Hematopoietic multipotent progenitor cell (in vitro differentiated cells): ENCODE measurements around the gene C3orf80. TPM values are rescaled to one million over a fixed set of nuclear protein-coding genes. Genes with fewer than 3 reads are reported as not detected.

Source experiments
- total RNA-seq: library from RNA; depleted of rRNA; stranded (reverse); fragments of >200 nt; gene quantifications from one replicate; pipeline ENCODE4 v1.2.3, GENCODE V29; 2012

C3orf80 gene
- total RNA-seq, 1 donor: 60.1 TPM

Other genes with a start within 250 kb of the C3orf80 start
- gene IL12A, start 236.6 kb upstream of the C3orf80 start, total RNA-seq: 14.5 TPM
- 11.3 TPM for gene IFT80, start 173.8 kb downstream of the C3orf80 start, total RNA-seq
- gene SMC4, start 174.2 kb downstream of the C3orf80 start, total RNA-seq: 39.9 TPM
- gene TRIM59, start 224.4 kb downstream of the C3orf80 start, total RNA-seq: 8.1 TPM